Lung (tissue), 12 donors: Measurements from ENCODE around the gene FLVCR2. TPM values are rescaled to one million over a fixed set of nuclear protein-coding genes. Genes with fewer than 3 reads are reported as not detected.

Experiments
- ATAC-seq: fragments of 200-7000 bp; cut with Tn5 transposase; one replicate; pipeline ENCODE4 v1.9.1; 2020; ENCODE audit warnings: moderate number of reproducible peaks; ENCODE audit not compliant: insufficient read depth, low FRiP score
- DNase-seq, 3 donors: peaks; one replicate each; pipeline ENCODE4 v3.0.0-alpha.2; 2013 to 2017
- H3K27ac ChIP-seq, 2 donors: one replicate each; pipeline ENCODE4 v1.5.1; 2013; ENCODE audit warnings: mild to moderate bottlenecking in 2 of 2, moderate library complexity in 2 of 2, control low read depth in 1 of 2, inconsistent platforms in 1 of 2, low read depth in 1 of 2, low read length in 1 of 2
- H3K27me3 ChIP-seq, 3 donors: one replicate each; pipeline ENCODE4 v1.5.1; 2013; ENCODE audit warnings: low read length in 2 of 3; ENCODE audit not compliant: control insufficient read depth in 3 of 3, insufficient read depth in 3 of 3
- H3K36me3 ChIP-seq, 4 donors: one replicate each; pipeline ENCODE4 v1.5.1; 2013; ENCODE audit warnings: low read length in 4 of 4, mild to moderate bottlenecking in 1 of 4, moderate library complexity in 1 of 4; ENCODE audit not compliant: control insufficient read depth in 4 of 4, insufficient read depth in 4 of 4
- H3K4me1 ChIP-seq, 5 donors: one replicate each; pipeline ENCODE4 v1.5.1; 2013; ENCODE audit warnings: low read length in 5 of 5, mild to moderate bottlenecking in 2 of 5, moderate library complexity in 1 of 5; ENCODE audit not compliant: control insufficient read depth in 5 of 5, insufficient read depth in 5 of 5
- H3K4me3 ChIP-seq: one replicate; pipeline ENCODE4 v1.5.1; 2013; ENCODE audit warnings: mild to moderate bottlenecking, control low read depth, moderate library complexity
- H3K9ac ChIP-seq, 2 donors: one replicate each; pipeline ENCODE4 v1.5.1; 2013; ENCODE audit warnings: low read length in 2 of 2, control low read depth in 1 of 2; ENCODE audit not compliant: insufficient read depth in 1 of 2
- H3K9me3 ChIP-seq, 4 donors: one replicate each; pipeline ENCODE4 v1.5.1; 2013; ENCODE audit warnings: low read length in 3 of 4, mild to moderate bottlenecking in 1 of 4, moderate library complexity in 1 of 4; ENCODE audit not compliant: control insufficient read depth in 4 of 4, insufficient read depth in 3 of 4
- CTCF ChIP-seq: IDR thresholded peaks from 2 replicates; pipeline ENCODE4 v1.5.1; 2012; ENCODE audit warnings: mild to moderate bottlenecking; ENCODE audit errors: control extremely low read depth, extremely low read depth
- WGBS, 2 donors: extraction: QIAGEN DNeasy Blood & Tissue Kit; methylation state at CpG; one replicate each; pipeline ENCODE4 v1.1.7; 2013; 5-methylcytosine and 5-hydroxymethylcytosine counted together
- polyA plus RNA-seq, 2 donors: library from polyadenylated mRNA; stranded (reverse); fragments of 200-250 nt; gene quantifications; one replicate each; pipeline ENCODE4 v1.2.1, GENCODE V29; 2013
- total RNA-seq, 2 donors: library from RNA; depleted of rRNA in 1 of 2; stranded (reverse); fragments of >200 nt in 1 of 2; gene quantifications; one replicate each; pipeline ENCODE4 v1.2.1, GENCODE V29; 2014 to 2021
- donor health status: control.
- donor health status: control.
- donor health status: Bipolar disorder and iron deficiency.
- donor health status: healthy.
- donor health status: DM: yes; HTN: yes; CAD: no.

FLVCR2 gene
- total and polyA plus RNA-seq, 4 donors = 4.7 to 37.6 (median 20.5) TPM

GRCh38 chr14:75650253-75651058 lies 72.0 kb downstream of the FLVCR2 start:
- H3K9ac ChIP-seq = no peak overlapping the region
- no peak for DNase-seq
- peaks cover 6 to 50% (median 33%) of the 10 kb centered on the region in 4 donors for H3K36me3 ChIP-seq
- H3K27me3 ChIP-seq = no peaks in the 10 kb centered on the region
- no peak for TF ChIP-seq CTCF
- H3K9me3 ChIP-seq = no peaks in the 10 kb centered on the region
- 77 to 89% methylated on average over 5 of the region's 5 CpGs for WGBS, 2 donors
- H3K27ac ChIP-seq = peak overlapping the region in 1 of 2 donors; percentile 48
- H3K4me3 ChIP-seq = no peak overlapping the region
- H3K4me1 ChIP-seq = peaks cover 0 to 14% (median 6%) of the 10 kb centered on the region in 5 donors
- ATAC-seq = no peak

DNA sequence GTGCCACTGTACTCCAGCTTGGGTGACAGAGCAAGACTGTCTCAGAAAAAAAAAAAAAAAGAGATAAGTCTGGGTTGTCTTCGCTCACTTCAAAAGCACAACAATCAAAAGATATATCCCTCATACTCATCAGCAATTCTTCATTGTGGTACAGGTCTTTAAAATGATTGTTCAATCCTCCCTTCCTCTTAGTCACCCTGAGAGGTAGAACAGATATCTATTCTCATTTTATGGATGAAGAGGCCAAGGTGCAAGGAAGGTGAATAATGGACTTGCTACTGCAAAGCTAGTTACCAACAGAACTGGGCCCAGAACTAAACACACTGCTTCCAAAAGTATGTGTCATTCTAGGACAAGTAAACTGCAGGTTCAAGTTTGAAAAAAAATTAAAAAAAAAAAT lies 75.1 kb downstream of the FLVCR2 start:
- H3K4me3 ChIP-seq = no peak overlapping the region
- WGBS, 2 donors = 88 to 89% methylated on average over 1 of the region's 1 CpG
- DNase-seq (no peak), ATAC-seq (no peak)
- H3K36me3 ChIP-seq = peaks cover 9 to 50% (median 38%) of the 10 kb centered on the region in 4 donors
- H3K4me1 ChIP-seq = peaks cover 0 to 2% (median 0%) of the 10 kb centered on the region in 5 donors
- no peak overlapping the region for H3K9ac ChIP-seq
- TF ChIP-seq CTCF = no peak
- no peaks in the 10 kb centered on the region for H3K9me3 ChIP-seq
- no peak overlapping the region for H3K27ac ChIP-seq
- no peaks in the 10 kb centered on the region for H3K27me3 ChIP-seq

- Histone ChIP-seq H3K27me3 (no peaks in the 10 kb centered on the region), H3K36me3 (peaks cover 9 to 50% (median 38%) of the 10 kb centered on the region in 4 donors), H3K4me1 (no peaks in the 10 kb centered on the region), H3K27ac (no peak overlapping the region), H3K9me3 (no peaks in the 10 kb centered on the region), H3K4me3 (no peak overlapping the region), H3K9ac (no peak overlapping the region)
- WGBS, 2 donors = 10 to 14% methylated on average over 4 of the region's 4 CpGs
- DNase-seq = peak; percentile 77 to 79 (median 77)
- peak; percentile 94 for TF ChIP-seq CTCF
- peak; percentile 84 for ATAC-seq
Observed at GRCh38 chr14:75654127-75654732, 75.8 kb downstream of the FLVCR2 start.
